ENCODE results near the gene DAP.
"Not testable (repeated sequence)": the region's sequence is repeated elsewhere in the genome, so short reads cannot be mapped to it uniquely, and the experiment has no call there.

The DAP gene

DNA sequence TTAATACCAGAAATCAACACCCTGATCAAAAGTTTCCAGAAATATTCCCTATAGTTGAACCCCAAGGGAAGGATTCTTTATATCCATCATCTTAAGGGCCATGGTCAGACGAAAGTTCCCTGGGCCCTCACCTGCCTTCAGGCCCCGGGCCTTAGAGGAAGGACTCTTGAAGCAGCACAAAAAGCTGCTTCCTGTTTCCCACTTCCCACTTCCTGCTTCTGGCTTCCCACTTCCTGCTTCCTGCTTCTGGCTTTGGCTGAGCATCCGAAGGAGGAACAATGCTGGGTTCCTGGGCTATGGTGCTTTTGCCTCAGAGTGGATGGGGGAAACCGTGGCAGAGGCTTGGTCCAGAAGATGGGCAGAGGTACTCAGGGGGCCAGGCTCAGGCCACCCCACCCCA, 25.8 kb upstream of the DAP start:
- Histone ChIP-seq H3K27ac (ENCODE audit: low read depth, low read length) (no peak overlapping the region), H4K20me1 (ENCODE audit: low read depth, low read length) (no peaks in the 10 kb centered on the region), H3F3A (ENCODE audit: insufficient read depth) (no peaks in the 10 kb centered on the region), H3K27me3 (ENCODE audit: low read length) (no peaks in the 10 kb centered on the region), H2AFZ (ENCODE audit: low read depth, low read length, severe bottlenecking) (peak overlapping the region; percentile 92), H3K9me3 (ENCODE audit: insufficient read depth, low read length) (no peaks in the 10 kb centered on the region), H3K36me3 (ENCODE audit: low read length) (no peaks in the 10 kb centered on the region), H3K79me2 (ENCODE audit: insufficient read depth, low read length) (no peaks in the 10 kb centered on the region), H3K9ac (ENCODE audit: low read length) (no peak overlapping the region), H3K9me2 (replicated peaks; ENCODE audit: insufficient read depth, low read length) (no peaks in the 10 kb centered on the region), H3K4me2 (ENCODE audit: low read depth, low read length, poor library complexity, severe bottlenecking) (no peak overlapping the region), H3K4me3 (ENCODE audit: insufficient read depth, low read length, poor library complexity, severe bottlenecking) (no peak overlapping the region)
- TF ChIP-seq, protein P1, sequence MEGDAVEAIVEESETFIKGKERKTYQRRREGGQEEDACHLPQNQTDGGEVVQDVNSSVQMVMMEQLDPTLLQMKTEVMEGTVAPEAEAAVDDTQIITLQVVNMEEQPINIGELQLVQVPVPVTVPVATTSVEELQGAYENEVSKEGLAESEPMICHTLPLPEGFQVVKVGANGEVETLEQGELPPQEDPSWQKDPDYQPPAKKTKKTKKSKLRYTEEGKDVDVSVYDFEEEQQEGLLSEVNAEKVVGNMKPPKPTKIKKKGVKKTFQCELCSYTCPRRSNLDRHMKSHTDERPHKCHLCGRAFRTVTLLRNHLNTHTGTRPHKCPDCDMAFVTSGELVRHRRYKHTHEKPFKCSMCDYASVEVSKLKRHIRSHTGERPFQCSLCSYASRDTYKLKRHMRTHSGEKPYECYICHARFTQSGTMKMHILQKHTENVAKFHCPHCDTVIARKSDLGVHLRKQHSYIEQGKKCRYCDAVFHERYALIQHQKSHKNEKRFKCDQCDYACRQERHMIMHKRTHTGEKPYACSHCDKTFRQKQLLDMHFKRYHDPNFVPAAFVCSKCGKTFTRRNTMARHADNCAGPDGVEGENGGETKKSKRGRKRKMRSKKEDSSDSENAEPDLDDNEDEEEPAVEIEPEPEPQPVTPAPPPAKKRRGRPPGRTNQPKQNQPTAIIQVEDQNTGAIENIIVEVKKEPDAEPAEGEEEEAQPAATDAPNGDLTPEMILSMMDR (IDR thresholded peaks at IDR 0.05; ENCODE audit: insufficient read depth, low read length, poor library complexity, severe bottlenecking): no peak
- no peak for TF ChIP-seq EZH2phosphoT487 (conservative IDR thresholded peaks at IDR 0.05; ENCODE audit: low read length)

DNA sequence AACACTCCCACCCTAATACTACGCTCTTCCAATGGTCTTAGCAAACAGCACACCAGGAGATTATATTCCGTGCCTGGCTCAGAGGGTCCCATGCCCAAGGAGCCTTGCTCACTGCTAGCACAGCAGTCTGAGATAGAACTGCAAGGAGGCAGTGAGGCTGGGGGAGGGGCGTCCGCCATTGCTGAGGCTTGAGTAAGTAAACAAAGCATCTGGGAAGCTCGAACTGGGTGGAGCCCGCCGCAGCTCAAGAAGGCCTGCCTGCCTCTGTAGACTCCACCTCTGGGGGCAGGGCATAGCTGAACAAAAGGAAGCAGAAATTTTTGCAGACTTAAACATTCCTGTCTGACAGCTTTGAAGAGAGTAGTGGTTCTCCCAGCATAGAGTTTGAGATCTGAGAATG, 19.2 kb upstream of the DAP start:
- H3F3A ChIP-seq (ENCODE audit: insufficient read depth); H3K27ac ChIP-seq (ENCODE audit: low read depth, low read length); H3K9me3 ChIP-seq (ENCODE audit: insufficient read depth, low read length); H2AFZ ChIP-seq (ENCODE audit: low read depth, low read length, severe bottlenecking); H3K9ac ChIP-seq (ENCODE audit: low read length); H4K20me1 ChIP-seq (ENCODE audit: low read depth, low read length); H3K79me2 ChIP-seq (ENCODE audit: insufficient read depth, low read length); H3K9me2 ChIP-seq (replicated peaks; ENCODE audit: insufficient read depth, low read length); H3K27me3 ChIP-seq (ENCODE audit: low read length); H3K36me3 ChIP-seq (ENCODE audit: low read length); H3K4me3 ChIP-seq (ENCODE audit: insufficient read depth, low read length, poor library complexity, severe bottlenecking); H3K4me2 ChIP-seq (ENCODE audit: low read depth, low read length, poor library complexity, severe bottlenecking): not testable (repeated sequence)

DNA sequence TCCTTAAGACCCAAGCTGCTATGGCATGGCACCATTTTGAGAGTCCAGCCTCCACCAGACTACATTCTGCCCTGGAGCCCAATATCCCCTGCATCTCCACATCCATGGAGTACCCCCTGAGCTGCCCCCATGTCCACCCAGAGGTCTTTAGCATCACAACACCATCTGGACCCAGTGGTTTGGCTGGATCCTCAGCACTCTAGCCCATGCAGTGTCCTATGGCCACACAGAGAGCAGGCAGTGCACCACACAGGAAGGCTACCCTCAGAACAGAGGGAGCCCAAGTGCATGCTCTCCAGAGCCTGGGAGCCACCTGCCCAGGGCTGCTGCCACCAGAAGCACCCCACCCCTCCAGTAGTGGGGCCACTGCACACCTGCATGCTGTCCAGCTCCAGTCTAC, 18.6 kb upstream of the DAP start:
- Histone ChIP-seq H3K36me3 (ENCODE audit: low read length) (no peaks in the 10 kb centered on the region), H3K9me2 (replicated peaks; ENCODE audit: insufficient read depth, low read length) (no peaks in the 10 kb centered on the region), H3K4me2 (ENCODE audit: low read depth, low read length, poor library complexity, severe bottlenecking) (no peak overlapping the region), H2AFZ (ENCODE audit: low read depth, low read length, severe bottlenecking) (no peak overlapping the region), H4K20me1 (ENCODE audit: low read depth, low read length) (no peaks in the 10 kb centered on the region), H3F3A (ENCODE audit: insufficient read depth) (no peaks in the 10 kb centered on the region), H3K9me3 (ENCODE audit: insufficient read depth, low read length) (no peaks in the 10 kb centered on the region), H3K4me3 (ENCODE audit: insufficient read depth, low read length, poor library complexity, severe bottlenecking) (no peak overlapping the region), H3K27me3 (ENCODE audit: low read length) (no peaks in the 10 kb centered on the region), H3K79me2 (ENCODE audit: insufficient read depth, low read length) (no peaks in the 10 kb centered on the region), H3K27ac (ENCODE audit: low read depth, low read length) (no peak overlapping the region), H3K9ac (ENCODE audit: low read length) (no peak overlapping the region)
- no peak for TF ChIP-seq EZH2phosphoT487 (conservative IDR thresholded peaks at IDR 0.05; ENCODE audit: low read length)
- TF ChIP-seq, protein P1 (IDR thresholded peaks at IDR 0.05; ENCODE audit: insufficient read depth, low read length, poor library complexity, severe bottlenecking): no peak

DNA sequence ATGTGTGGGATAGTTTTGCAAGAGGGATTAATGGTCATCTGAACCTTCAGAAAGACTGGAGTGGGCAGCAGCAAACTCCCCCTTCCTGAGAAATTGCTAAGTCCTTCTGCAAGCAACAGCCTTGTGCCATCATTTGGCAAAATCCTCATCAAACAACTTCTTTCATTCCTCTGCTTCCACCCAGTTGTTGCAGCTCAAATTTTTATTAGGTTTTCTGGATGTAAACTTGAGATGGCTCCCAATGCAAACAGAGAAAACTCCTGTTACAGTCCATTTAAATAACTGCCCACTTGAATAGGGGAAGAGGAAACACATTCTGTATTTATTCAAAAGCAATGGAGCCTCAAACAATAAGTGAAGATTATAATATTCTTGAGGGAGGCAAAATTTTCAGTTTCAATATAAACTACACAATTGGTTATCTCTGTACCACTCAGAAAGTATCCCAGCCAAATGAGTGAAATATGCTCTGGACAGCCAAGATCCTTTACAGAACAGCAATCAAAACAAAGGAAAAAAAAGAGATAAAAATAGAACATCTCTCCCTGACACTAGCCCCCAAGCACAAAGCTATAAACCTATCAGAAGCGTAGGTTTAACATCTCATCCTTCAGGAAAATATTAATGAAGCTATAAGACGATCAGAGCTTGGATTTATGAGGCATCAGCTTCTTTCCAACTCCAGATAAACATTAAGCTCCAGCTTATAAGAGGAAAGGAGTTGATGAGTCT, 17.3 kb upstream of the DAP start:
- no peak overlapping the region for H2AFZ ChIP-seq (ENCODE audit: low read depth, low read length, severe bottlenecking)
- no peaks in the 10 kb centered on the region for H3K79me2 ChIP-seq (ENCODE audit: insufficient read depth, low read length)
- H3F3A ChIP-seq (ENCODE audit: insufficient read depth): no peaks in the 10 kb centered on the region
- no peak for TF ChIP-seq EZH2phosphoT487 (conservative IDR thresholded peaks at IDR 0.05; ENCODE audit: low read length)
- TF ChIP-seq, protein P1 (IDR thresholded peaks at IDR 0.05; ENCODE audit: insufficient read depth, low read length, poor library complexity, severe bottlenecking): no peak
- no peaks in the 10 kb centered on the region for H3K36me3 ChIP-seq (ENCODE audit: low read length)
- H3K9me3 ChIP-seq (ENCODE audit: insufficient read depth, low read length): no peaks in the 10 kb centered on the region
- H3K27ac ChIP-seq (ENCODE audit: low read depth, low read length): no peak overlapping the region
- no peak overlapping the region for H3K9ac ChIP-seq (ENCODE audit: low read length)
- no peak overlapping the region for H3K4me2 ChIP-seq (ENCODE audit: low read depth, low read length, poor library complexity, severe bottlenecking)
- H3K4me3 ChIP-seq (ENCODE audit: insufficient read depth, low read length, poor library complexity, severe bottlenecking): no peak overlapping the region
- H3K27me3 ChIP-seq (ENCODE audit: low read length): no peaks in the 10 kb centered on the region
- H3K9me2 ChIP-seq (replicated peaks; ENCODE audit: insufficient read depth, low read length): no peaks in the 10 kb centered on the region
- H4K20me1 ChIP-seq (ENCODE audit: low read depth, low read length): no peaks in the 10 kb centered on the region

Measured in SU-DHL-6 (cell line).